NCI-H774 (cell line): ENCODE data around the gene RTRAF.

Experiments used
- DNase-seq: peaks from one replicate; lab custom pipeline; 2025; lab: John Stamatoyannopoulos, UW

RTRAF gene

DNA sequence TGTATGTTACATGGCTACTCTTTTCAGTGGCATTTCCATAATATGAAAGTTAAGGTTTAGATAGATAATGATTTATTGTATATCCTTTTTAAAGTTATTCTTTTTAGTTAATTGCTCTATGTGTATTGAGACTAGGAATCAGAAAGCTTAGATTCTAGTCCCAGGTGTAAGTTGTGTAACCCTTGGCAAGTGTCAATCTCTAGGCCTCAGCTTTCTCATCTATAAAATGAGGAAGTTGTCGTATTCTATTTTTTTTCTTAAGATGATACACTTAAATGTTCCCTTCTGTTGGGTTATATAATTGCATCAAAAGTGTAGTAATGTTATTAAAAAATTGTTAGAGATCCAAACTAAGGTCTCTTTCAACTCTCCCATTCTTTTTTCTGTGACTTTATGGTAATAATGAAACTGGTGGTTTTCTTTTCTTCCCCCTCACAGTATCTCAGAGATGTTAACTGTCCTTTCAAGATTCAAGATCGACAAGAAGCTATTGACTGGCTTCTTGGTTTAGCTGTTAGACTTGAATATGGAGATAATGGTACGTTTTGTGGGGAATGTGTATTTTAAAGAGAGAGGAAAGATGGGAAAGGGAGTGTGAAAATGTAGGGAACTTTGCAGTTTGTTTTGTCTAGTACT is 4.1 kb downstream of the RTRAF start:
- DNase-seq, result no peak

DNA sequence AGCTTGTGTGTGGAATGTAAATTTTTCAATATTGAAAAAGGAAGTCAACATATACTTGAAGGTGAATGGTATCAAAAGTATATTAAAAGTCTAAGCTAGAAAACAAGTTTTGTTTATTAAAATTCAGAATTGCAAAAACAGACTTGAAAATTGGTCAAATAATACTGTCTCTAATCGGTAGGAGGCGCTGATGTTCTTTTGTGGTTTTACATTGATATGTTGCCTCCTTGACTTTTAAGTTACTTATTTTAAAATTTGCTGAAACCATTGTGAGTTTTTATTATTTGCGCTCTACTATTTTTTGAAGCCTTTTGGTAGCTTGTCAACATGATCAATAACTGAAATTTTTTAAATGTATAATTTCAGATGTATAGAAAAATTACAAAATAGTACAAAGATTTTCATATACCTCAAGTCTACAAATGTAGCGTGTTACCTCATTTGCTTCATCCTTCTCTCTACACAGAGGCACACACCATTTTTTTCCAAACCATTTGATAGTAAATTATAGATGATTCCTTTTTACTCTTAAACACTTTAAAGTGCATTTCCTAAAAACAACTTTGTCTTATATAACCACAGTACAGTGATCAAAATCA is 6.9 kb downstream of the RTRAF start:
- no peak for DNase-seq

DNA sequence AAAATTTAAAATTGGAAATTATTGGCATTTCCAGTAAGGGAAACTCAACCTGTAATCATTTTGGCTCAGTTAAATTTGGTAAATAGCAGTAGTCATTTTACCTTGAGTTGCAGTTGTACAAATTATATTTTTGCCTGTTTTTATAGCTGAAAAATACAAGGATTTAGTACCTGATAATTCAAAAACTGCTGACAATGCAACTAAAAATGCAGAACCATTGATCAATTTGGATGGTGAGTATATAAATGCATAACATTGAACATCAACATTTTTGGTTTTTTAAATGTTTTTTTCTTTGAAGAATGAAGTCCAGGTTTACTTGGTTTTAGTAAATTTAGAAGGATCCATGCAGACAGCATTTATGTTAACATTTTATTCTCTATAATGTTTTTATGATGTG is 9.0 kb downstream of the RTRAF start:
- no peak for DNase-seq

DNA sequence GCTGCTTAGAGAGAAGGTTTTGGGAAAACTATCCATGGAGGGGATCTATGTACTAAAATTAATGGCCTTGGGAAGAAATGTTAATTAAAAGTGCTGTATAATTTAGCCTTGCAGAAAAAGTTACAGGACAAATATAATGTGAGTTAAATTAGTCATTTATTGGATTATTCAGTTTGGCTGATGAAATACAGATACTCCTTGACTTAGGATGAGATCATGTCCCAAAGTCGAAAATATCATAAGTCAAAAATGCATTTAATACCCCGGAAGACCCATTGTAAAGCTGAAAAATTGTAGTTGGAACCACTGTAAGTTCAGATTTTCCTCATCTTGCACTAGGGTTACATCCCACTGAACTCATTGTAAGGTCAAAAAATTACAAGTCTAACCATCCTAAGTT is 9.7 kb downstream of the RTRAF start:
- no peak for DNase-seq

DNA sequence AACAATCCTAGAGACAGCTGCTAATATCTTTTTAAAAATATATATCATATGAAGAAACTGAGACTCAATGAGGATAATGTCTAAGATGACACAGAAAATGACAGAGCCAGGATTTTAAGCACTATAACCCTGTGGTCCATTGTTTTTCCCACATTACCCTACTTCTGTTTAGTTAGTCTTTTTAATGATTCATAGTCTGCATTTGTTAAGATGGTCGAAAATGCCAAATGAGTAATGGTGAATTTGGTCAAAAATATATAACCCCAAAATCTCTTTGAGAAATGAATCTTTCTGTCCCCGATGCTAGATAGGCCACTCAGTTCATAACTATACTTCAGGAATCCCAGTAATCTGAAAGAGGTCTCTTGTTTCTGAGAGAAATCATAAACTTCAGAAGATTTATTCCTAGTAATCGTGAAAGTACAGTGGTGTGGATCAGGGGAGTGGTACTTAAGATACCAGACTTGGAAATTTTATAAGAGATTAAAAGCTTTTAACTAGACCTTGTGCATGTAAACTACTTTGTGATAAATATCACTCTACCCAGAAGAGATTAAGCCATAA is 10.8 kb downstream of the RTRAF start:
- DNase-seq, result no peak

DNA sequence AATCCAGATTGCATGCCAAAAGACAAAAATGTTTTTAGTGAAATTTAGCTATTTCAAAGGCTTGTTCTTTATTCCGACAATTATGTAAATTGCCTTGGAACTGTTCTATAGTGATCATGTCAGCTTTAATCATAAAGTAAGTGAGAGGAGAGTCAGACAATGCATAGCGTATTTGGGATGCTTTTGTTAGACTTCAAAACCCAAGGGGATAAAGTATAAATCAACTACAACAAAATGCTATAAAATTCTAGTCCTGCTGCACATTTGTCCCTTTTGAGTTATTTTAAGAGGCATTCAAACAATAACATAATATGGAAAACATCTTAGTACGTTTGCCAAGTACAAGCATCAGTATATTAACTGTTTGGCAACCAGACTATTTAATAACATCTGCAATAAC is 11.3 kb downstream of the RTRAF start:
- DNase-seq, result no peak

DNA sequence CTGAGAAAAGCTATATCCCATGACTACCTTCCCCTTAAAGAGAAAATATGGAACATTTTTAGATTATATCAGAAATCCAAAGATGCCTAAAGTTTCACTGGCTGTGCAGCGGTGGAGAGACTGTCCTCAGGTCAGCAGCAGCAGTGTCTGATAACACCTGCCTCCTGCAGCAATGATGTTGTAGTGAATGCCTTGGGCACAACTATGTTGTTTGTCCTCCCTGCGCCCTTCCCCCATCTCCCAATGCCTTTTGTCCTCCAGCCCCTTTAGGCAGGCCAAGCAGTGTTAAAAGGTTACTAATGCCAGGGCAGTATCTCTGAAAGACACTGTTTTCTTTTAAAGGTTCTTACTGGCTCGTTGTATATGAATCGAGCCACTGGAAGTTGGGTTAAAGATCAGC is 13.2 kb downstream of the RTRAF start:
- DNase-seq, result no peak

DNA sequence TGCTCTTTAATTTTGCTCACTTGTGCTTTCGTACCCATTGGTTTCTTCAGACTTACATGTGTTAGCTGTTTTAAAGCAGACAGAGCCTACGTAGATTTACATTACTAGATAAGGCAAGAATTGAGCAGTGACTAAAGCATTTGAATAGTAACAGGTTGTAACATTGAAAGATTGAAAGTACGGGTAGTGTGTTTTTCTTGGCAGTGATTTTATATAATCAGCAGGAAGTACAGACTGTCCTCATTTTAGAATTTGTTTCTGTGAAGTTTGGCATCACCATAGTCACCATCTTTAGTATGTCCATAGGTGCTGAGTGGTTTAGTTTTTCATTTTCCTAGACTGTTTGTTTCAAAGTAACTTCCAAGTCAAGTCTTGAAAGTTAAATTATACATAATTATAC is 14.0 kb downstream of the RTRAF start:
- DNase-seq, result no peak

DNA sequence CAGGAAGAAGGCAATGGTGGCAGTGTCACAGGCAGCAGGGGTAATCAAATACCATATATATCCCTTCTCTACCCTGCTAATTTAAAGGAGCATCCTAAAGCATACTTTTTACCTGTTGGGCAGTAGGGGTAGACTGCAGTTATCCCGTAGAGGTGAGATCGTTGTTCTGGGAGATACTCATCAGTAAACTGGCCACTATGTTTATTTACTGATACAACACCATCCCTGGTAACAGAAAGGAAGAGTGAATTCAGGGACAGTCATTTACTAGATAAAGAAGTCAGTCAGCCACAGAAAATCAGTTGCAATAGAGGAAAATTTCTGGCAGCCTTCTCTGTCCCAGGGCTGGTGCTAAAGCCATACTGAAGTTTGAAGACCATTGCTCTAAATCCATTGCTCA is 16.3 kb downstream of the RTRAF start:
- DNase-seq, result no peak

DNA sequence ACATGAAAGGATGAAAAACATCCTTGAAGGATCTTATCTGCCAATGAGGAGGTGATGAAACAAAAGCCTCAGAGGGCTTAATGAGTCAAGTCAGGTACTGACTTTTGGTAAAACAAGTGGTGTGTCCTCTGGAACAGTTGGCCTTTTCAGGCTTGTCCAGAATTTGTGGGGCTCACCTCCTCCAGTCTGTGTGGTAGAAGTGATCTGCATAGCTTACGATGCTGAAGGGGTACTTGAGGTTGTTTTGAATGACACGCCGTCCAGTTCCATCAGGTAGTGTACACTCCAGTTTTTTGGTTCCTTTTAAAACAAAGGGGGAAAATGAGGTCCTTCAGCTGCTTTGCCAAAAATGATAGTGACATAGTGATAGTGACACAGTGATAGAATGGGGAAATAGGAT is 17.0 kb downstream of the RTRAF start:
- DNase-seq, result no peak

DNA sequence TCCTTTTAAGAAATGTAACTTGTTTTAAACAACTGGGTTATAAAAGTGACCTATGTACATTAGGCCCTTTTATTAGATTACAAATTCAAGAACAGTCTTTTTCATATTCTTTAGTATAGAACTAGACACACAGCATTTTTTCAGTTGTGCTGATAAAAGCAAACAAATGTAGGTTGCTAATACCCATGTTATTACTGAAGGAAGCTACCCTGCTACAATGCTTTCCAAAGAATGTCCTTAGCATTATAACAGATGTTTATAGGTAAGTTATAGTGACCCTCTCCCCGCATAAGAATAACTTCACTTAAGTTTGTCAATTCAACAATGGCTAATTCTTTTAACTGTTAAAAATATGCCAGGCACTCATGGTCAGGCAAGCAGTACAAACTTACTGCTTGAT is 17.9 kb downstream of the RTRAF start:
- no peak for DNase-seq

DNA sequence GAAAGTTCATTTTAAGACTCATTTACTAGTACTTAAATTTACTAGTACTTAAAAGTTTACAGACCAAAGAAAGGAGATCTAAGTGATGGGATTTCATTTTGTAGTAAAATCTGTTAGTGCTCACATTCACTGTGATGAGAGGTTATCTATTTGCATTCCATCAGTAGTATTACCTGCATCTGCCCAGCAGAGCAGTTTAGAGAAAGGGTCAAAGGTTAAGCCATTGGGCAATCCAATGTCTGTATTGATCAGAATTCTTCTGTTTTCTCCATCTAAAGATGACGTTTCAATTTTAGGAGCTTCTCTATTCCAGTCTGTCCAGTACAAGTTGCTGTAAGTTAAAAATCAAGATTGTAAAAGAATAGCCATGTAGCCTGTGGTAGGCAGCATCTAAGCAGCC is 18.3 kb downstream of the RTRAF start:
- DNase-seq, result no peak

DNA sequence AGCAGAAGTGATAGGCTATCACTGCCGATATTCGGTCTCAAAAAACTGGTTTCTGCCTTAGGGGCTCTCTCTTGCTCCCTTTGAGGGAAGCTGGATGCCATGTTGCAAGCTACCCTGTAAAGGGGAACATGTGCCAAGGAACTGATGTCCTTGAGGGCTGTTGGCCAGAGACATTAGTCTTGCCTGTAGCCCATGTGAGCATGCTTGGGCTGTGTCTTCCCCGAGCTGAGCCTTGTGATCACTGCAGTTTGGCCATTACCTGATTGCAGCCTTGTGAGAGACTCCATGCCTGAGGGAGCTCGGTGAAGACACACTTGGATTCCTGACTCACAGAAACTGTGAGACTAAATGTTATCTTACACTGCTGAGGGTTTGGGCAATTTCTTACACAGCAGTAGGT is 18.8 kb downstream of the RTRAF start:
- DNase-seq, result no peak

DNA sequence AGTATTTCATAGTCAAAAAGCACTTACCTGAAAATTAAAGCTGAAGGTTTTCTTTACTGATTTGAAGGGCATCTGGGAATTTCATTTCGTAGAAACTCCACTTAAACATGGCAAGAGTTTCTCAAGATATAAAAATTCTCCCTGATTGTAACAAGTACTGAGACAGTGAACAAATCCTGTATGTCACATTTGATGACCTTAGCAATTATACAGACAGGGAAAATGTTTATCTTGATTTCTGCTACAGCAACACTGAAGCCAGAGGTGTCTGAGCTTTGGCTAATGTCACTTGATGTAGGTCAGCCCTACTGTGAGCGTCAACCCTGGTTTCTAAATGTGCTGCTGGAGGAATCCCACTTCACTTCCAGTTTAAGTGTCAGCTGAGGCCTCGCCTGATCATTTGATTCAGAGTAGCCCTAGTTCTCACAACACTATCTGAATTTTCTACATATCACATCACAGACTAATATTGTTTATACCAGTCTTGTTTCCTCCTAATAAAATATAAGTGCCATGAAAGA is 20.9 kb downstream of the RTRAF start:
- no peak for DNase-seq

DNA sequence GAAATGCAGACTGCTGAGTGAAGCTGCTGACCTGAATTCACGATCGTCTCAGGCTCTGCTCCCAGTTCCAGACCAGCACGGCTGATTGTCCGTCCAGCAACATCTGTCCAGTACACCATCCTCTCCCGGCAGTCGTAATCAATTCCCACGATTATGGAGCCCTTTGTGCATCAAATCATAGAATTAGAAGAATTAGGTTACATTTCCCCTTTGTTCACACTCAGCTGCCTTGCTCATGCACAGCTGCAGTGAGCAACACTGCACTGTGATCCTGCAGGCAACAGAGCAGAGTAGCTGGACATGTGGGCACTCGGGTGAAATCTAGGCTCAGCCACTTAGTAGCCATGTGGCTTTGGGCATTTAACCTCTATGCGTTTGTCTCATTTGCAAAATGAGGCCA is 22.2 kb downstream of the RTRAF start:
- DNase-seq, result no peak

DNA sequence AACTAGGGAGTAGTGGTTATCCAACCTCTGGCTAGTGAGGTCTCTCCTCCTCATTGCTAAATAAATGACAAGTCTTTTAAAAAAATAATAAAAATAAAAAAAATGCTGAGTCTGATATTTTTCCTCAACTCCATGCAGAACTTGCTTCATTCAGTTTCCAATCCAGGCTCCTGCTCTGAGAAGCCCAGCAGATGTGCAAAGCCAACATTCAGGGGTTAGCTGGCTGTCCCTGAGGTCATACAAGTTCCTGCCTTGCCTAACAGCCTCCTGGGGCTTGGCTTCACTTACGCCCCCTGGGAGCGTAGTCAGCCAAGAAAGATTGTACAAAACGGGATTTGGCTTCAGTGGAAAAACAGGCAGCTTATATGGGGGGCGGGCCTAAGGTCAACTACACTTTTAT is 23.3 kb downstream of the RTRAF start:
- no peak for DNase-seq

DNA sequence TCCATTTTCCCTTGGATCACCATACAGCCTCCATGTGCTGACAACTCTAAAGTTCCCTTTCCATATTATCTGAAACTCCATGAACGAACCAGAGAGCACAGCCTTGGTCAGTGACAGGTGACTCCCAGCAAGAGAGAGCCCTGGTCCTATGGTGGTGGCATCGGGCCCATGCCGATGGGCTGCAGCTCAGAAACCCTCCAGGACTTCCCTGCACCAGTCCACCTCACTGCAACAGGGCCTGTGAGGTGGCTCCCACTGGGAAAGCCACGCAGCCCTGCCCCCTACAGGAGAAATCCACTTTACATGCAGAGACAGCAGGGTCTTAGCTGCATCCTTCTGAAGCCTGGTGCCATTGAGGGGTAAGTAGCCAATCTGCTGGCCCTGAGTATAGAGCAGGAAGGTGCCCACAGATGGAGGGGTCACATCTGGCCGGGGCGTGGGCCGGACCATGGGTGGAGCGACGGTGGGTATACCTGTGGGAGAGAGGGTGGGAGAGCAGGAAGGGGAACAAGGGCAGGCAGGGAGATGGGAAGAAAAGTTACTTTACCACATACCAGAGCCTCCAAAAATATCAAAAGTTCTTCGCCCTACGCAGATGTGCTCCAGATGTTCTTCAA is 24.7 kb downstream of the RTRAF start:
- DNase-seq, result no peak

DNA sequence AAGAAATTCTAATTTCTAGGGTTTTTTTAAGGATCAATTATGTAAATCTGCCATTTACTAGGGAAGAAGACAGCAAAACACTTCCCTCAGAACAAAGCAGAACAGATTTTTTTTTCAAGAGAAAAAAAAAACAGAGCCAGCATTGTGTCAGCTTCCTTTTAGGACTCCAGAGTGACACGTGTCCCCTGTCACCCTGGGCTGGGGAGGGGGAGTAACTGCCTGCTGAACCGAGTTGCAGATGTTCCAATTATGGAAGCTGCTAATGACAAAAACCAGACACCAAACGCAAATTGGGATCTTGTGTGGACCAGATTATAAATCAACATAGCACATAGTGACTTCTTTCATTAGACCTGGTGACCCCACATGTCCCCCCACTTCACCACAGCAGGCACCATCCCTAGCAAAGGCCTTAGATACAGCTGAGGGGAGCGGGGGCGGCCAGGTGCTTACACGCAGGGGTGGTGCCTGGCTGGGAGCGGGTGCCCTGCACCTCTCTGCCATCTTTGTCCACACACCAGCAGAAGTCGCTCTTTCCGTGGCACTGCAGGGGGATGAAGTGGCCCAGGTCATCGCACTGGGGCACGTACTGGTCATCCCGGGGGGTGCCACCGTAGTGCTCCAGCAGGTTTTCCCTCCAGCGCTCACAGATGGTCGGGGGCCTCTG is 25.4 kb downstream of the RTRAF start:
- no peak for DNase-seq

DNA sequence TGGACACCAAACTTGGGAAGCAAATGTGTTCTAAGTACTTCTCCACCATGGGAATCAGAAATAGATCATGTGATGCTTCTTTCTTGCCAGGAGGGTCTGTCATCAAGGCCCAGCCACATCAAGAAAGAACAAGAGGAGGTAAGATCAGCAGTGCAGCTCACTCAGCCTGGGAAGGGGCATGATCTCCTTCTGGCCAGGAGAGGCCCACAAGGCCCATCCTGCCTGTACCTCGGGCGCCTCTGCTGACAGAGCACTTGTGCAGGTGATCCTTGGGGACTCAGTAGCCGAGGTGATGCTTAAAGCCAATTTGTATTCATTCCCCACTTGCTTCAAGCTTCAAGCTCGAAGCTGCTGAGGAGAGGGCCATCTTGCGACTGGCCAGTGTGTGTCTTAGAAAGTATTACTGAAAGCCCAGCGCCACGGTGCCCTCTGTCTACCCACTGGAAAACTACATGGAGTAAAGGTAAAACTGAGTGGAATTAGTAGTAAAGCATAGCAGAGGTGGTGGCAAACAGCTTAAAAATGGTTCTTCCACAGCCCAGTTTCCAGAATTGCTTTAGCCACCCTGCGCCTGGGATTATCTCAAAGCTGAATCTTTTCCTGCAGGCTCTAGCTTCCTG is 26.2 kb downstream of the RTRAF start:
- no peak for DNase-seq

DNA sequence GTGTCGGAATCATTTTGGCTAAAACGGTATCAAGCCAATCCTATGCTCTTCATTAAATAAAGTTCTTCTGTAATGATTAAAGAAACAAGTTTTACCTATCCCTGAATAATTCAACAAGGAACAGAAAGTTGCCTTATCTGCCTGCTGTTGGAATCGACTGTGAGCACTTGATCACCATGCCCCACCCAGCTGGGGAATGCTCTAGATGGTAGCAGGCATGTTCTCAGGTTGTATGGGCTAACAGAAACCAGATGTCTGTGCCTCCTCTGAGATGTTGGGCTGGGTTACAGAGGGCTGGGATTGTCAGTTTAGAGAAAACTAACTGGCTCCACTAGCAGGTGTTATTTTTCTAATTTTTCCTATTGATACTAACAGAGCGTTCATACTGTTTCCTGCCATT is 28.9 kb downstream of the RTRAF start:
- DNase-seq, result no peak

DNA sequence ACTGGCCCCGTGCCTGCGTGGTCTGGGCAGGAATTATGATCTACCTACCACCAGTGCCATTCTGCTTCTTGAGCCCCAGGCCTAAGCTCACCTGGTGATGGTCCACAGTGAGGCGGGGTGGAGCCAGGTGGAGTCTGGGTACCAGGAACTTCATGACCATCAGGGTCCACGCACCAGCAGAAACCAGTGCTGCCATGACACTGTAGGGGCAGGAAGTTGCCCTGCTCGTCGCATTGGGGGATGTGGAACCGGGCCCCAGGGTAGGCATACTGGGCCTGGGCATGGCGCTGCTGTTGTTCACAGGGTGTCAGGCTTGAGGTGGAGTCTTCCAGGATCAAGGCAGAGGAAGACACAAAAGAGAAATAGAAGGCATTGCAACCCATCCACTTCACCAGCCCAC is 29.6 kb downstream of the RTRAF start:
- DNase-seq, result no peak

DNA sequence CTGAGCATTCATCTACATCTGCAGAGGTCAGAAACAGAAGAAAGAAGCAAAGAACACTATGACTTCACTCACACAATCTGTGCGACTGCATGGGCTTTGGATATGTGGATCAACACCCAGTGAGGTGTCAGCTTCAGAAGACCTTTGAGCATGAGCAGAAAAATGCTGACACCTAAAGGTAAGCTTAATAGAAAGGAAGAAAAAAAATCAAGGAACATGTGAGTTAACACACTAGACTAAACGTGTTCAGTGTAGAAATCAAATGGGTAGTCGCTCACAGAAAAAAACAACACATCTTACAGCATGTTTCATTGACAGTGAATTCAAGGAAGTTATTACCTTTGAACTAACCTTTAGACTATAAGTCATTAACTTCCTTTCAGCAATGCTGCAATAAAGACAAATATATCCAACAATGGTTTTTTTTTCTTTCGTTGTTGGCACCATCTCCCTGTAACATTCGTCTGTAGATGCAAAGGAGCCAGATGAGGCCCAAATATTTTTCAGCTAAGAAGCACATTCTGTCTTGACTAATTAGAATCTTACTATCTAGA is 30.9 kb downstream of the RTRAF start:
- DNase-seq, result no peak
